ENCODE measurements around the gene MPP4. TPM values are rescaled to one million over a fixed set of nuclear protein-coding genes. Genes with fewer than 3 reads are reported as not detected.

Gene MPP4
- total and polyA plus RNA-seq, 2 of the 13 experiments (the other 11 are each of a cell fraction or from before 2014, with no cell fraction given): not detected

DNA sequence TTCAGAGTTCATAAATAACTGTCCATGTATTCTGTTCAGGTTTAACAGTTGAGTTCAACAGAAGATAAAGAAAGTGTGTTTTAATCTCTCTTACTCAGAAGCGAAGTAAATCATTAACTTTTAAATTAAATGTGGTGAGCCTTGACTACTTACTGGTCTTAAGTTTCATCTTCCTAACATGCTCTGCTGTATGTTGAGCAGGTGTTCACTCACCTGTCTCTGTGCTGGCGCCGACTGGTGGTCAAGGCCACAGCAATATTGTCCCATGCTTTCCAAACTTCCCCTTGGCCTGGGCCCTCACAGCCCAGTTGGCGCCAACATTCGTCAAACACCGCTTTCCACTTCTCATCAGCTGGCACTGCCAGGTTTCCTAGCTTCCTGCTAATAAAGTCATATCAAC, 17.0 kb upstream of the MPP4 start (continued):
- TF ChIP-seq MYNN (CRISPR knock-in tag; IDR thresholded peaks at IDR 0.05; ENCODE audit: low read depth) (no peak), NR2F2 (IDR thresholded peaks at IDR 0.05; ENCODE audit: borderline replicate concordance, low read depth) (no peak), ETV5 (CRISPR knock-in tag; IDR thresholded peaks at IDR 0.05; ENCODE audit: borderline replicate concordance) (no peak), ZNF670 (CRISPR knock-in tag; IDR thresholded peaks at IDR 0.05; ENCODE audit: borderline replicate concordance) (no peak), SALL1 (CRISPR knock-in tag; IDR thresholded peaks at IDR 0.05) (0 out of 2 replicates have a peak, but pooled peaks have one; percentile 18), STAG1 (CRISPR knock-in tag; IDR thresholded peaks at IDR 0.05) (peak; percentile 45; the same call in 1 of the 2 replicates), SIN3A (IDR thresholded peaks at IDR 0.05; ENCODE audit: borderline replicate concordance, low read depth, low read length) (no peak), ZFX (CRISPR knock-in tag; IDR thresholded peaks at IDR 0.05; ENCODE audit: low read depth) (0 out of 2 replicates have a peak, but pooled peaks have one; percentile 15)

- FAIRE-seq (no peak), DNase-seq (ENCODE audit: low spot score) (no peak), ATAC-seq (no peak)
- H3K9ac ChIP-seq (ENCODE audit: insufficient read depth, low read depth, low read length): no peak overlapping the region
- ChIA-PET POLR2A (no interaction called here), CTCF (ENCODE audit: low intra/inter-chr PET ratio, low total read pairs) (no interaction called here)
- WGBS (ENCODE audit: low lambda C conversion rate): 96% methylated on average over 1 of the region's 1 CpG
- TF ChIP-seq ZC3H13 (CRISPR knock-in tag; IDR thresholded peaks at IDR 0.05) (no peak), ZBTB1 (CRISPR knock-in tag; IDR thresholded peaks at IDR 0.05; ENCODE audit: borderline replicate concordance) (no peak), ZNF232 (CRISPR knock-in tag; IDR thresholded peaks at IDR 0.05; ENCODE audit: borderline replicate concordance) (no peak)
- H3K27ac ChIP-seq (ENCODE audit: extremely low read length, insufficient read depth, low read length): no peak overlapping the region
- H3K36me3 ChIP-seq (replicated peaks in 1 of 2; ENCODE audit: control insufficient read depth in 1 of 2, insufficient read depth in 2 of 2, low read length in 2 of 2): peaks cover 9 to 23% of the 10 kb centered on the region in 2 experiments
- H4K20me1 ChIP-seq (ENCODE audit: insufficient read depth, low read length): no peaks in the 10 kb centered on the region
- peaks cover 10% of the 10 kb centered on the region for H3K4me1 ChIP-seq (ENCODE audit: insufficient read depth, low read length)
- H3K4me2 ChIP-seq (ENCODE audit: low read depth, low read length): no peak overlapping the region
- BruUV-seq (replicated peaks): no TSS peak
- in situ Hi-C loops (cut with HindIII; ENCODE audit: extremely low pct_ligation_motif_present, low pct_unique_long_range_greater_than_20kb): no loop called here
- H2AFZ ChIP-seq (ENCODE audit: low read length): no peak overlapping the region
- no peaks in the 10 kb centered on the region for H3K9me3 ChIP-seq (ENCODE audit: low read length)
- no peaks in the 10 kb centered on the region for H3K27me3 ChIP-seq (ENCODE audit: control insufficient read depth in 1 of 2, insufficient read depth in 2 of 2, low read length in 2 of 2)
- H3K79me2 ChIP-seq (ENCODE audit: insufficient read depth, low read length): no peaks in the 10 kb centered on the region
- intact Hi-C loops (cut with micrococcal nuclease; ENCODE audit: unreplicated experiment): no loop called here
- no peak overlapping the region for H3K4me3 ChIP-seq (replicated peaks in 1 of 3; ENCODE audit: insufficient read depth in 1 of 3, low read depth in 2 of 3, low read length in 3 of 3)
Measured at GRCh38 chr2:201712726-201713125, 14.3 kb upstream of the MPP4 start.
